HEK293T (cell line): ENCODE measurements around the gene LAMC1.

ENCODE experiments used
- ARNT ChIP-seq: fragments of 450-650 bp; IDR thresholded peaks from 2 replicates; pipeline ENCODE4 v1.6.1; 2017; ENCODE audit warnings: mild to moderate bottlenecking
- BHLHE40 ChIP-seq: fragments of 450-650 bp; IDR thresholded peaks from 2 replicates; pipeline ENCODE4 v1.6.1; 2016; ENCODE audit warnings: mild to moderate bottlenecking, moderate library complexity, borderline replicate concordance
- ELF4 ChIP-seq: fragments of 450-650 bp; IDR thresholded peaks from 2 replicates; pipeline ENCODE4 v1.6.1; 2017; ENCODE audit warnings: antibody characterized with exemption
- FOXA1 ChIP-seq: fragments of 450-650 bp; IDR thresholded peaks from 2 replicates; pipeline ENCODE4 v1.6.1; 2016; ENCODE audit warnings: mild to moderate bottlenecking
- FOXK2 ChIP-seq: fragments of 450-650 bp; IDR thresholded peaks from 2 replicates; pipeline ENCODE4 v1.6.1; 2016; ENCODE audit warnings: mild to moderate bottlenecking
- FOXM1 ChIP-seq: fragments of 450-650 bp; IDR thresholded peaks from 2 replicates; pipeline ENCODE4 v1.6.1; 2017; ENCODE audit warnings: mild to moderate bottlenecking, borderline replicate concordance
- HDGF ChIP-seq: fragments of 450-650 bp; IDR thresholded peaks from 2 replicates; pipeline ENCODE4 v1.6.1; 2017; ENCODE audit warnings: antibody characterized with exemption, borderline replicate concordance
- L3MBTL2 ChIP-seq: fragments of 450-650 bp; conservative IDR thresholded peaks from 2 replicates; pipeline ENCODE4 v1.6.1; 2016; ENCODE audit warnings: mild to moderate bottlenecking
- NFRKB ChIP-seq: fragments of 450-650 bp; IDR thresholded peaks from 2 replicates; pipeline ENCODE4 v1.6.1; 2016; ENCODE audit warnings: mild to moderate bottlenecking, moderate library complexity
- SP1 ChIP-seq: fragments of 450-650 bp; IDR thresholded peaks from 2 replicates; pipeline ENCODE4 v1.6.1; 2017
- SUZ12 ChIP-seq: fragments of 450-650 bp; IDR thresholded peaks from 2 replicates; pipeline ENCODE4 v1.6.1; 2016; ENCODE audit warnings: mild to moderate bottlenecking
- ZNF384 ChIP-seq: fragments of 450-650 bp; IDR thresholded peaks from 2 replicates; pipeline ENCODE4 v1.6.1; 2016
- TF ChIP-seq, protein P1 (sequence below): fragments of 450-650 bp; IDR thresholded peaks from 2 replicates; pipeline ENCODE4 v1.6.1; 2016

DNA sequence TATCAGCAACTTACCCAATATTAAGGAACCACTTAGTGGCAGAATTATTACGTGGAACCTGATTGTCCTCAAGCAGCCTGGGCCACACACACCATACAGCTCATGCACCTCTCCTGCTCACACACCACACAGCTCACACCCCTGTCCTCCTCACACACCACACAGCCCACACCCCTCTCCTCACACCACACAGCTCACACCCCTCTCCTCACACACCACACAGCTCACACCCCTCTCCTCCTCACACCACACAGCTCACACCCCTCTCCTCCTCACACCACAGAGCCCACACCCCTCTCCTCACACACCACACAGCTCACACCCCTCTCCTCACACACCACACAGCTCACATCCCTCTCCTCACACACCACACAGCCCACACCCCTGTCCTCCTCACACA, 126.1 kb downstream of the LAMC1 start:
- TF ChIP-seq HDGF (no peak), FOXK2 (no peak), SP1 (no peak), FOXA1 (no peak), FOXM1 (no peak), SUZ12 (no peak), BHLHE40 (no peak), ZNF384 (no peak), NFRKB (no peak), L3MBTL2 (no peak), ARNT (no peak), ELF4 (no peak)
- TF ChIP-seq, protein P1, sequence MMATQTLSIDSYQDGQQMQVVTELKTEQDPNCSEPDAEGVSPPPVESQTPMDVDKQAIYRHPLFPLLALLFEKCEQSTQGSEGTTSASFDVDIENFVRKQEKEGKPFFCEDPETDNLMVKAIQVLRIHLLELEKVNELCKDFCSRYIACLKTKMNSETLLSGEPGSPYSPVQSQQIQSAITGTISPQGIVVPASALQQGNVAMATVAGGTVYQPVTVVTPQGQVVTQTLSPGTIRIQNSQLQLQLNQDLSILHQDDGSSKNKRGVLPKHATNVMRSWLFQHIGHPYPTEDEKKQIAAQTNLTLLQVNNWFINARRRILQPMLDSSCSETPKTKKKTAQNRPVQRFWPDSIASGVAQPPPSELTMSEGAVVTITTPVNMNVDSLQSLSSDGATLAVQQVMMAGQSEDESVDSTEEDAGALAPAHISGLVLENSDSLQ = no peak
